ENCODE data around the gene DTYMK.

DNA sequence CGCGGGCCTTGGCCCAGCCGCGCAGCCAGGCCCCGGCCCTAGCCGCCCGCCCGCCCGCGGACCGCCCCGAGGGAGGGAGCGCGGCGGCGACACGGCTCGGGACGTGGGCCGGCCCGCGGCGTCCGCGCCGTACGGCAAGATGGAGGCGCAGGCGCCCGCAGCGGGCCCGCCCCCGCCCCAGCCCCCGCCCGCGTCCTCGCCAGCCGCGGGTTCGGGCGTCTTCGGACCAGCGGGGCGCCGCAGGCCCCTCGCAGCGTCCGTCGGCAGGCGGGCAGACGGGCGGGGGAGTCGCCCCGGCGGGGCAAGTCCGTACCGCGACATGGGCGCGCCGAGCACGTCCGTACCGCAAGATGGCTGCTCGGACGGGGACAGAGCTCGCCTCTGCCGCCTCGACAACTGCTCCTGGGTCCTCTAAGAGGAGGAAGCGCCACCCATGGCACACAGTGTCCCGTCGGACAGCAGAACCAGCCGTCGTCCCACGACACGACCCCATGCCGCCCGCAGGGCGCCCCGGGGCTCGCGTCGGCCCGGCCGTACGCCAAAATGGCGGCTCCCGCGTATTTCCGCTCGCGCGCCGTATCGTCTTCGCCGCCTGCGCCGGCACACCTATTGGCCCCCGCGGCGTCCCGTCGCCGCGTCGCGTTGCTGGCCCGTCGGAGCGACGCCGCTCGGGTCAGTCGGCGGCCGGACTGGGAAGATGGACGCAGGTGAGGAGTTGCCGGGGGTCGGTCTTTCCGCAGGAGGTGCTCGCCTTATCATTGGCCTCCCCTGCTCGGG lies 49.4 kb downstream of the DTYMK start, which contains the start of the genes ATG4B and THAP4:
- TF ChIP-seq RCOR1 (IDR thresholded peaks at IDR 0.05; ENCODE audit: low read length) (no peak; the same call in 1 of the 2 replicates), RFX5 (IDR thresholded peaks at IDR 0.05; ENCODE audit: low read length) (no peak)
- TF ChIP-seq, protein P1, sequence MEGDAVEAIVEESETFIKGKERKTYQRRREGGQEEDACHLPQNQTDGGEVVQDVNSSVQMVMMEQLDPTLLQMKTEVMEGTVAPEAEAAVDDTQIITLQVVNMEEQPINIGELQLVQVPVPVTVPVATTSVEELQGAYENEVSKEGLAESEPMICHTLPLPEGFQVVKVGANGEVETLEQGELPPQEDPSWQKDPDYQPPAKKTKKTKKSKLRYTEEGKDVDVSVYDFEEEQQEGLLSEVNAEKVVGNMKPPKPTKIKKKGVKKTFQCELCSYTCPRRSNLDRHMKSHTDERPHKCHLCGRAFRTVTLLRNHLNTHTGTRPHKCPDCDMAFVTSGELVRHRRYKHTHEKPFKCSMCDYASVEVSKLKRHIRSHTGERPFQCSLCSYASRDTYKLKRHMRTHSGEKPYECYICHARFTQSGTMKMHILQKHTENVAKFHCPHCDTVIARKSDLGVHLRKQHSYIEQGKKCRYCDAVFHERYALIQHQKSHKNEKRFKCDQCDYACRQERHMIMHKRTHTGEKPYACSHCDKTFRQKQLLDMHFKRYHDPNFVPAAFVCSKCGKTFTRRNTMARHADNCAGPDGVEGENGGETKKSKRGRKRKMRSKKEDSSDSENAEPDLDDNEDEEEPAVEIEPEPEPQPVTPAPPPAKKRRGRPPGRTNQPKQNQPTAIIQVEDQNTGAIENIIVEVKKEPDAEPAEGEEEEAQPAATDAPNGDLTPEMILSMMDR (IDR thresholded peaks at IDR 0.05): no peak
